Bronchial epithelial cell (primary cell): ENCODE results near the gene PCNX1. TPM values are rescaled to one million over a fixed set of nuclear protein-coding genes. Genes with fewer than 3 reads are reported as not detected.
"Not testable (repeated sequence)": the region's sequence is repeated elsewhere in the genome, so short reads cannot be mapped to it uniquely, and the experiment has no call there.

ENCODE experiments used
- DNase-seq: peaks from one replicate; pipeline ENCODE4 v3.0.0-alpha.2; 2010; ENCODE audit warnings: low read depth
- FAIRE-seq: peaks from 2 replicates; lab custom pipeline; 2011; peaks lifted over from hg19 to GRCh38; lab: Jason Lieb, UNC
- H3K27me3 ChIP-seq: 2 replicates; pipeline ENCODE4 v1.5.1; 2011; ENCODE audit warnings: low read length; ENCODE audit not compliant: control insufficient read depth, insufficient read depth
- H3K36me3 ChIP-seq: 2 replicates; pipeline ENCODE4 v1.5.1; 2011; ENCODE audit warnings: low read length; ENCODE audit not compliant: control insufficient read depth, insufficient read depth
- H3K4me3 ChIP-seq: 2 replicates; pipeline ENCODE4 v1.5.1; 2011; ENCODE audit warnings: mild to moderate bottlenecking, low read depth, low read length, control low read depth
- total RNA-seq: library from RNA; depleted of rRNA; stranded (reverse); fragments of >200 nt; gene quantifications from 2 replicates; pipeline ENCODE4 v1.2.1, GENCODE V29; 2014
- TF ChIP-seq, protein P1 (sequence below): IDR thresholded peaks from 2 replicates; pipeline ENCODE4 v1.5.1; 2011; ENCODE audit warnings: mild to moderate bottlenecking, moderate library complexity, low read length, control low read depth, inconsistent platforms; ENCODE audit not compliant: insufficient read depth, severe bottlenecking

The PCNX1 gene
- total RNA-seq, 1 donor from 2014 or later, result 24.5 TPM

DNA sequence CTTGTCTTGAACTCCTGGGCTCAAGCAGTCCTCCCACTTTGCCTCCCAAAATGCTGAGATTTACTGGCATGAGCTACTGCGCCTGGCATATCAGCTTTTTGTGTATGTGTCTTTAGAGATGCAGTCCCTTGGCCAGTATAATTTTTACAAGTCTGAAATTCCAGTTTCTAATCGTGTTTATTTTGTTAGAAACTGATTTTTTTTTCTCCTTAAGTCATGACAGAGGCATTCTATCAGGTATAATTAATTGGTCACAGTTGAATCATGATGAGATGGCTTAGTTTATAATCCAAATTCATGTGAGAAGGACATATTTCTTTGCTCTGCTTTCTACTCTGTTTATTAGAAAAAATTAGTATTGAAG, 98.9 kb downstream of the PCNX1 start:
- no peak for DNase-seq
- TF ChIP-seq, protein P1, sequence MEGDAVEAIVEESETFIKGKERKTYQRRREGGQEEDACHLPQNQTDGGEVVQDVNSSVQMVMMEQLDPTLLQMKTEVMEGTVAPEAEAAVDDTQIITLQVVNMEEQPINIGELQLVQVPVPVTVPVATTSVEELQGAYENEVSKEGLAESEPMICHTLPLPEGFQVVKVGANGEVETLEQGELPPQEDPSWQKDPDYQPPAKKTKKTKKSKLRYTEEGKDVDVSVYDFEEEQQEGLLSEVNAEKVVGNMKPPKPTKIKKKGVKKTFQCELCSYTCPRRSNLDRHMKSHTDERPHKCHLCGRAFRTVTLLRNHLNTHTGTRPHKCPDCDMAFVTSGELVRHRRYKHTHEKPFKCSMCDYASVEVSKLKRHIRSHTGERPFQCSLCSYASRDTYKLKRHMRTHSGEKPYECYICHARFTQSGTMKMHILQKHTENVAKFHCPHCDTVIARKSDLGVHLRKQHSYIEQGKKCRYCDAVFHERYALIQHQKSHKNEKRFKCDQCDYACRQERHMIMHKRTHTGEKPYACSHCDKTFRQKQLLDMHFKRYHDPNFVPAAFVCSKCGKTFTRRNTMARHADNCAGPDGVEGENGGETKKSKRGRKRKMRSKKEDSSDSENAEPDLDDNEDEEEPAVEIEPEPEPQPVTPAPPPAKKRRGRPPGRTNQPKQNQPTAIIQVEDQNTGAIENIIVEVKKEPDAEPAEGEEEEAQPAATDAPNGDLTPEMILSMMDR, result no peak
- no peak for FAIRE-seq
- no peak overlapping the region for H3K4me3 ChIP-seq
- no peaks in the 10 kb centered on the region for H3K27me3 ChIP-seq
- H3K36me3 ChIP-seq, result no peaks in the 10 kb centered on the region

DNA sequence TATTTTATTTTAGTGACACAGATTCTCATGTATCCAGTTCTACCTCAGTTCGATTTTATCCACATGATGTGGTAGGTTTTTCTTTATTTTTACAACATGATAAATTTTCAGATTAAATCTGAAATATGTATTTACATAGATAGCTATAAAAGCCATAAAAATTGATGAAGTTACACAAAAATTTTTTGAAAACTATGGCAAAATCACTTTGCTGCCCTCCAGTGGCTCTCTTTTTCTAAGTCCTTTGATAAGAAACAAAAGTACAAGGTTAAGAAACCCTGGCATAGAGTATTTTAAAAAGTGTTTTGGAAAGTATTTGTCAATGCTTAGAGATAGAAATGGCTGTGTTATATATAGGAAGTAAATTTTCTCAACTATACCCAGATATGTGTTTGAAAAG, 104.2 kb downstream of the PCNX1 start:
- Histone ChIP-seq H3K36me3 (peaks cover 3% of the 10 kb centered on the region), H3K27me3 (no peaks in the 10 kb centered on the region), H3K4me3 (no peak overlapping the region)
- FAIRE-seq (no peak), DNase-seq (no peak)
- TF ChIP-seq, protein P1, result no peak

DNA sequence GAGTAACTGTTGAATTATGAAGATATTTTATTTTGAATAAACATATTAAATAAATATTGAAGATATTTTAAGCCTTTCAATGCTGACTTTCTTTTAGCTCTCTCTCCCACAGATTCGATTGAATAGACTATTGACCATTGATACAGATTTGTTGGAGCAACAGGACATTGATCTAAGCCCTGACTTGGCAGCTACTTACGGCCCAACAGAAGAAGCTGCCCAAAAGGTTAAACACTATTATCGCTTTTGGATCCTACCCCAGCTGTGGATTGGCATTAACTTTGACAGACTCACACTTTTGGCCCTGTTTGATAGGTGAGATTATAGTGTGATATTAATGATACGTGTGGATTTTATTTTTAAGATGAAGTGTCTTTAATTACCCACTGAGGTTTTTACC, 105.6 kb downstream of the PCNX1 start:
- H3K36me3 ChIP-seq, result peaks cover 3% of the 10 kb centered on the region
- H3K27me3 ChIP-seq, result no peaks in the 10 kb centered on the region
- DNase-seq, result no peak
- FAIRE-seq, result no peak
- no peak overlapping the region for H3K4me3 ChIP-seq
- TF ChIP-seq, protein P1, result no peak

DNA sequence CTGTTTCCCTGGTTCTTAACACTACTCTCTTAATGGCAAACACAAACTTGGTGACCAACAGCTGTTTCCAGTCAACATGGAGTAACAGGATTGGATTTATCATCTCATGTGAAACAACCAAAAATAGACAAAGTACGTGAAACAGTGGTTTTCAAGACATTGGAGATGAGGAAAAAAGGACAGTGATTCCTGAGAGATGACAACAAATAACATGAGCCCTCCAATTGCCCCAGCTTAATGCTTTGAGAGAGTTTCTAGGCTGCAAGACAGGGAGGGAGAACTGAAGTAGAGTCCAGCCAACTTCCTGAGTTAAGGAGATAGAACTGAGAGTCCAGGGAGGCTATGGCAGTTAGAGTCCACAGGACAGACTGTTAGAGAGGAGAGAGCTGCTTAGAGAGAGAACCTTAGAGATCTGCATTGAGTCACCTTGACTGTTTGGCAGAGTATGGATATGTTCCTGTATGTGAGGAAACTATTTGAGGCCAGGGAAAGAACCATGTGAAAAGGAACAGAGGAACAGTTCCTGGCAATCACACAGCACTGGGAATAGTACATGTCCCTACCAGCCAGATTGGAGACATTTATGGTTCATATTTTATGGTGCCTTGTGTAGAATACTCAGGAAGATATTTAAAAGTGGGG, 106.4 kb downstream of the PCNX1 start:
- Histone ChIP-seq H3K4me3 (no peak overlapping the region), H3K27me3 (no peaks in the 10 kb centered on the region), H3K36me3 (peaks cover 3% of the 10 kb centered on the region)
- DNase-seq (no peak), FAIRE-seq (peak; percentile 60)
- TF ChIP-seq, protein P1, result no peak

DNA sequence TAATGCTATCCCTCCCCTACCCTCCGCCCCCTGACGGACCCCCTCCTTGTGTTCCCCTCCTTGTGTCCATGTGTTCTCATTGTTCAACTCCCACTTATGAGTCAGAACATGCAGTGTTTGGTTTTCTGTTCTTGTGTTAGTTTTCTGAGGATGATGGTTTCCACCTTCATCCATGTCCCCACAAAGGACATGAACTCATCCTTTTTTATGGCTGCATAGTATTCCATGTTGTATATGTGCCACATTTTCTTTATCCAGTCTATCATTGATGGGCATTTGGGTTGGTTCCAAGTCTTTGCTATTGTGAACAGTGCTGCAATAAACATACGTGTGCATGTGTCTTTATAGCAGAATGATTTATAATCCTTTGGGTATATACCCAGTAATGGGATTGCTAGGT, 112.7 kb downstream of the PCNX1 start:
- FAIRE-seq, H3K4me3 ChIP-seq, H3K27me3 ChIP-seq, H3K36me3 ChIP-seq, DNase-seq: not testable (repeated sequence)

DNA sequence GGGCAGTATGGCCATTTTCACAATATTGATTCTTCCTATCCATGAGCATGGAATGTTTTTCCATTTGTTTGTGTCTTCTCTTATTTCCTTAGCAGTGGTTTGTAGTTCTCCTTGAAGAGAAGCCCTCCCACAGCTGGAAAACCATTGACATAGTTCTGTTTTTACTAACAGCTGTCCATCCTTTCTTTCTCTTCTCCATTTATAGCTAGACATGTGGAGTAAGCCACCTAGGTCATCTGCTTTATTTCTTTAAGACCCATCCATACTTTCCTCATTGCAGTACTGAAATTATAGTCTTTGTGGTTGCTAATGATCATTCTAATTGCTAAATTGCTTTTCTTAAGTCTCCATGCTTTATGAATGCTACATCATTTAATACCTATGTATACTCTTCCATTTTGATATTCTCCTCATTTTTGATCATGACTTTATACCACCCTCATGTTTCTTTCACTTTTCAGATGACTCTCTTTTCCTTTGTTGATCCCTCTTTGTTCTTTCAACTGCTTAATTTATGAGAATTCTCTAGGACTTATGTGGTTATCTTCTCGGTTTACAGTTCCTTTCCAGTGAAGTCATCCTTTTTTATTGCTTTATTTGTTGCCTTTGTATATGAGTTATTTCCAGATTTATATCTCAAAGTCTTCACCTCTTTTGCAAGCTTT, 114.2 kb downstream of the PCNX1 start:
- Histone ChIP-seq H3K27me3 (no peaks in the 10 kb centered on the region), H3K36me3 (no peaks in the 10 kb centered on the region), H3K4me3 (no peak overlapping the region)
- TF ChIP-seq, protein P1, result no peak
- FAIRE-seq (no peak), DNase-seq (no peak)
